Loucy (cell line): Measurements from ENCODE around the gene FNDC3A.

Source experiments
- EZH2phosphoT487 ChIP-seq: fragments of 200-600 bp; IDR thresholded peaks from 2 replicates; pipeline ENCODE4 v1.6.1; 2018; ENCODE audit warnings: antibody characterized with exemption, mild to moderate bottlenecking, moderate library complexity, borderline replicate concordance
- TF ChIP-seq, protein P1 (sequence below): fragments of 200-600 bp; sonication (generic); conservative IDR thresholded peaks from 2 replicates; pipeline ENCODE4 v1.5.1; 2014; ENCODE audit warnings: mild to moderate bottlenecking, antibody characterized with exemption, low read length

DNA sequence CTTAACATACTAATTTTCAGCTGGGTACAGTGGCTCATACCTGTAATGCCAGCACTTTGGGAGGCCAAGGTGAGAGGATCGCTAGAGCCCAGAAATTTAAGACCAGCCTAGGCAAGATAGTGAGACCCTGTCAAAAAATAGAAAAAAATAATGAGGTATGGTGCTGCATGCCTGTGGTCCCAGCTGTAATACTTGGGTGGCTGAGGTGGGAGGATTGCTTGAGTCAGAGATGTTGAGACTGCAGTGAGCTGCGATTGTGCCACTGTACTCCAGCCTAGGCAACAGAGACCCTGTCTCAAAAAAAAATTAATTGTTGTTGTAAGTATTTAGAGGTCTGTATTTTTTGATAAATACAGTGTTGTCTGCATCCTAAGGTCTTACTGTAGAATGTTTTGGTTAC lies 66.8 kb downstream of the FNDC3A start:
- TF ChIP-seq, protein P1, sequence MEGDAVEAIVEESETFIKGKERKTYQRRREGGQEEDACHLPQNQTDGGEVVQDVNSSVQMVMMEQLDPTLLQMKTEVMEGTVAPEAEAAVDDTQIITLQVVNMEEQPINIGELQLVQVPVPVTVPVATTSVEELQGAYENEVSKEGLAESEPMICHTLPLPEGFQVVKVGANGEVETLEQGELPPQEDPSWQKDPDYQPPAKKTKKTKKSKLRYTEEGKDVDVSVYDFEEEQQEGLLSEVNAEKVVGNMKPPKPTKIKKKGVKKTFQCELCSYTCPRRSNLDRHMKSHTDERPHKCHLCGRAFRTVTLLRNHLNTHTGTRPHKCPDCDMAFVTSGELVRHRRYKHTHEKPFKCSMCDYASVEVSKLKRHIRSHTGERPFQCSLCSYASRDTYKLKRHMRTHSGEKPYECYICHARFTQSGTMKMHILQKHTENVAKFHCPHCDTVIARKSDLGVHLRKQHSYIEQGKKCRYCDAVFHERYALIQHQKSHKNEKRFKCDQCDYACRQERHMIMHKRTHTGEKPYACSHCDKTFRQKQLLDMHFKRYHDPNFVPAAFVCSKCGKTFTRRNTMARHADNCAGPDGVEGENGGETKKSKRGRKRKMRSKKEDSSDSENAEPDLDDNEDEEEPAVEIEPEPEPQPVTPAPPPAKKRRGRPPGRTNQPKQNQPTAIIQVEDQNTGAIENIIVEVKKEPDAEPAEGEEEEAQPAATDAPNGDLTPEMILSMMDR, result no peak
- no peak for TF ChIP-seq EZH2phosphoT487
